Gastrocnemius medialis (tissue), 4 donors: ENCODE measurements around the gene CRK. TPM values are rescaled to one million over a fixed set of nuclear protein-coding genes. Genes with fewer than 3 reads are reported as not detected.

ENCODE experiments used
- ATAC-seq, 2 donors: fragments of 150-250 bp; one replicate each; pipeline ENCODE4 v1.9.1; 2016
- DNase-seq, 2 donors: peaks; one replicate each; pipeline ENCODE4 v3.0.0-alpha.2; 2019
- H3K27ac ChIP-seq, 4 donors: fragments of 200-600 bp; sonication (generic); 1 replicate in 1 of 4; 2 replicates in 3 of 4; pipeline ENCODE4 v1.5.1; 2016 to 2018; ENCODE audit warnings: mild to moderate bottlenecking in 2 of 4, moderate library complexity in 1 of 4
- H3K27me3 ChIP-seq, 3 donors: fragments of 200-600 bp; sonication (generic) in 2 of 3; 1 replicate in 1 of 3; 2 replicates in 2 of 3; pipeline versions ENCODE4 v1.5.1 to v1.6.0; 2016 to 2019; ENCODE audit warnings: mild to moderate bottlenecking in 1 of 3, moderate library complexity in 1 of 3
- H3K36me3 ChIP-seq, 2 donors: fragments of 200-600 bp; sonication (generic) in 1 of 2; one replicate each; pipeline ENCODE4 v1.5.1; 2017 to 2018
- H3K4me1 ChIP-seq, 2 donors: fragments of 200-600 bp; sonication (generic) in 1 of 2; one replicate each; pipeline ENCODE4 v1.5.1; 2016 to 2017; ENCODE audit warnings: mild to moderate bottlenecking in 2 of 2
- H3K4me3 ChIP-seq, 4 donors: fragments of 200-600 bp; sonication (generic) in 3 of 4; 1 replicate in 1 of 4; 2 replicates in 3 of 4; pipeline ENCODE4 v1.5.1; 2016 to 2019; ENCODE audit warnings: mild to moderate bottlenecking in 2 of 4
- H3K9me3 ChIP-seq, 3 donors: fragments of 200-600 bp; sonication (generic) in 2 of 3; 1 replicate in 1 of 3; 2 replicates in 2 of 3; pipeline ENCODE4 v1.5.1; 2016 to 2019
- CTCF ChIP-seq, 5 experiments: fragments of 450-650 bp in 3 of 5; fragments of 200-600 bp in 2 of 5; sonication (generic) in 2 of 5; IDR thresholded peaks in 4 of 5; conservative IDR thresholded peaks in 1 of 5; 1 replicate in 4 of 5; 2 replicates in 1 of 5; pipeline ENCODE4 v1.5.1; 2016 to 2019; ENCODE audit warnings: antibody characterized with exemption in 5 of 5, mild to moderate bottlenecking in 3 of 5, moderate library complexity in 3 of 5
- POLR2A ChIP-seq, 2 donors: fragments of 450-650 bp; IDR thresholded peaks; one replicate each; pipeline ENCODE4 v1.6.1; 2017; ENCODE audit warnings: antibody characterized with exemption in 2 of 2, mild to moderate bottlenecking in 2 of 2, moderate library complexity in 2 of 2
- in situ Hi-C, 4 donors: fragments of 200-750 bp; cut with MboI; loops; one replicate each; pipeline versions ENCODE4 v1.15.0 to v1.8.0; 2017; ENCODE audit warnings: low sequenced_read_pairs in 4 of 4
- intact Hi-C: fragments of 100-400 bp; cut with DNase I; formaldehyde crosslinking; loops from one replicate; pipeline ENCODE4 v1.15.1; 2023; ENCODE audit warnings: low total_unique reads
- total RNA-seq, 4 donors: library from RNA; depleted of rRNA; stranded (reverse); fragments of >200 nt; gene quantifications; one replicate each; pipeline versions ENCODE4 v1.1.0 to v1.2.3, GENCODE V29; 2016

Gene CRK
- total RNA-seq, 4 donors from 2014 or later = 48.6 to 64.6 (median 56.7) TPM

- peaks cover 16 to 21% of the 10 kb centered on the region in 2 donors for H3K4me1 ChIP-seq
- H3K27ac ChIP-seq = peak overlapping the region in 2 of 4 donors; percentile 30 to 39
- DNase-seq (no peak), ATAC-seq (no peak)
- TF ChIP-seq POLR2A (IDR thresholded peaks at IDR 0.05) = no peak
- no peak for TF ChIP-seq CTCF (IDR thresholded peaks at IDR 0.05 in 4 of 5, conservative IDR thresholded peaks at IDR 0.05 in 1 of 5)
- in situ Hi-C loops = no loop called here
- H3K9me3 ChIP-seq = no peaks in the 10 kb centered on the region
- intact Hi-C loops = no loop called here
- peaks cover 0 to 24% of the 10 kb centered on the region in 2 donors for H3K36me3 ChIP-seq
- no peaks in the 10 kb centered on the region for H3K27me3 ChIP-seq
- H3K4me3 ChIP-seq = no peak overlapping the region
Measured at GRCh38 chr17:1431631-1432104, 24.4 kb downstream of the CRK start.

DNA sequence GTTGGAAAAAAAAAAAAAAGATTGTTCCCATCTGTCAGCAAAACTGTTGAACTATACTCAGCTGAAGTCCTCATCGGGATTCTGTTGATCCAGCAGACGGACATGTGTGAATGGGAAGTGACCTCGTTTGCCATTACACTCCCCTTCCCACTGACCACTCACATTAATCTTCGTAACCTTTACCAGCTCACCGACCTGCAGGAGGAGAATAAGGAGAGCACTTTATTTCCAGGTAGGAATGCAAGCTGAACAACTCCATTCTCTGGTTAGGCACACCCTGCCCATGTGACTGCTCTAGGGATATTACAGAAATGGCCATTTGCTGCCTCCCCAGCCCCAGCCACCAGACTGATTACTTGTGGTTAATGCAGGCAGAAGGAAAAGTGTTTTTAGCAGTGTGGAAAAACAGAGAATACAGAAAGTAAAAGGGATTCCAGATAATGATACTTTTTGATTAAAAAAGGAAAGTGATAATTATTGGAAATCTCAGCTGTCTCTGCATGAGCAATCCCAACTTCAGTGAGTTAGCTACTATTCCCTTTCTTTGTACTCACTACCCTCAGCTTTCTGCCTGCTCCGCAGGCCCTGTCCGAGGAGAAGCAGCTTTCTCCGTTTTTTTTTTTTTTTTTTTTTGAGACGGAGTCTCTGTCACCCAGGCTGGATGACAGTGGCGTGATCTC lies 32.4 kb downstream of the CRK start:
- Histone ChIP-seq H3K36me3 (peaks cover 0 to 19% of the 10 kb centered on the region in 2 donors), H3K27me3 (no peaks in the 10 kb centered on the region), H3K9me3 (no peaks in the 10 kb centered on the region), H3K4me1 (peaks cover 30 to 34% of the 10 kb centered on the region in 2 donors), H3K27ac (peak overlapping the region; percentile 89 to 97 (median 93)), H3K4me3 (peak overlapping the region in 1 of 4 donors; percentile 32)
- DNase-seq = no peak
- intact Hi-C loops = loop anchor here (2.0 to 5.0 kb wide), 2 partner anchors 23 to 34 kb away; partner anchors contain the start of genes CRK and YWHAE
- peak; percentile 45 to 60 for ATAC-seq
- in situ Hi-C loops = no loop called here
- no peak for TF ChIP-seq CTCF (IDR thresholded peaks at IDR 0.05 in 4 of 5, conservative IDR thresholded peaks at IDR 0.05 in 1 of 5)
- TF ChIP-seq POLR2A (IDR thresholded peaks at IDR 0.05) = no peak

GRCh38 chr17:1422885-1423284 lies 33.1 kb downstream of the CRK start:
- H3K4me1 ChIP-seq = peaks cover 32 to 34% of the 10 kb centered on the region in 2 donors
- DNase-seq (peak; percentile 80 to 87), ATAC-seq (peak; percentile 97 to 99)
- H3K27me3 ChIP-seq = no peaks in the 10 kb centered on the region
- H3K36me3 ChIP-seq = peaks cover 0 to 19% of the 10 kb centered on the region in 2 donors
- peak overlapping the region; percentile 89 to 97 (median 93) for H3K27ac ChIP-seq
- peak overlapping the region in 1 of 4 donors; percentile 32 for H3K4me3 ChIP-seq
- TF ChIP-seq POLR2A (IDR thresholded peaks at IDR 0.05) (peak; percentile 41 to 73), CTCF (IDR thresholded peaks at IDR 0.05 in 4 of 5, conservative IDR thresholded peaks at IDR 0.05 in 1 of 5) (peak in 1 of 5 experiments; percentile 11)
- in situ Hi-C loops = no loop called here
- intact Hi-C loops = loop anchor here (2.0 to 5.0 kb wide), 2 partner anchors 22 to 34 kb away; partner anchors contain the start of genes CRK and YWHAE
- H3K9me3 ChIP-seq = no peaks in the 10 kb centered on the region

DNA sequence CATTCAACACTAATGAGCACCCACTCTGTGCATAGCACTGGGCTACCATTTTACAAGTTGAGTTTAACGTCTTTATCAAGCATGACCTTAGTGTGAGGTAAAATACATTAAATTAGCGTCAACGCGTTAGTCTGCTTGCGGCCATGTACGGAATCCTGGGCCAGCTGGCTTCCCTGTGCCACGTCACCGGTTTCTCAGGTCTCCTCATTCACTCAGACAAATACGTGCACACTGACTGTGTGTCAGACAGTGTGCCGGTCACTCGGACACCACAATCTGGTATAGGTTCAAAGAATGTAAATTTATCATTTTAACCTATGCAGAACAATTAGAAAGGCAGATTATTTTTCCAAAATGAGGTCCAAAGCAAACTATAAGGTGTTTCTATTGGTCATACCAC lies 34.6 kb downstream of the CRK start:
- no peak for DNase-seq

More for the DNA sequence above, 34.6 kb downstream of the CRK start:
- intact Hi-C loops = loop anchor here (5.0 kb wide), 1 partner anchor 36 kb away; the partner anchor contains the start of gene CRK
- H3K27ac ChIP-seq = peak overlapping the region; percentile 89 to 97 (median 93)
- in situ Hi-C loops = no loop called here
- H3K27me3 ChIP-seq = no peaks in the 10 kb centered on the region
- no peaks in the 10 kb centered on the region for H3K9me3 ChIP-seq
- no peak overlapping the region for H3K4me3 ChIP-seq
- no peak for ATAC-seq
- H3K4me1 ChIP-seq = peaks cover 32 to 34% of the 10 kb centered on the region in 2 donors
- H3K36me3 ChIP-seq = peaks cover 0 to 19% of the 10 kb centered on the region in 2 donors
- peak in 1 of 2 donors; percentile 38 for TF ChIP-seq POLR2A (IDR thresholded peaks at IDR 0.05)
- TF ChIP-seq CTCF (IDR thresholded peaks at IDR 0.05 in 4 of 5, conservative IDR thresholded peaks at IDR 0.05 in 1 of 5) = no peak
